ENCODE results near the gene ULK4.

- TF ChIP-seq CTCF (IDR thresholded peaks at IDR 0.05; ENCODE audit: poor library complexity, severe bottlenecking) (no peak), EZH2 (IDR thresholded peaks at IDR 0.05; ENCODE audit: borderline replicate concordance, insufficient read depth, low read length, poor library complexity, severe bottlenecking) (no peak), REST (IDR thresholded peaks at IDR 0.05; ENCODE audit: borderline replicate concordance) (no peak), SMC3 (conservative IDR thresholded peaks at IDR 0.05; ENCODE audit: poor library complexity) (no peak), POLR2AphosphoS5 (IDR thresholded peaks at IDR 0.05) (no peak)
Measured at GRCh38 chr3:41836360-41837134, 125.4 kb downstream of the ULK4 start.

All from neural cell (in vitro differentiated cells).